Psoas muscle (tissue), 8 donors: ENCODE data around the gene DNAJC15. TPM values are rescaled to one million over a fixed set of nuclear protein-coding genes. Genes with fewer than 3 reads are reported as not detected.
"Not testable (repeated sequence)": the region's sequence is repeated elsewhere in the genome, so short reads cannot be mapped to it uniquely, and the experiment has no call there.

ENCODE experiments used
- ATAC-seq, 4 donors: fragments of 200-7000 bp; cut with Tn5 transposase; one replicate each; pipeline ENCODE4 v1.9.1; 2020; ENCODE audit warnings: moderate library complexity in 3 of 4, mild to moderate bottlenecking in 2 of 4
- DNase-seq, 2 donors: peaks; one replicate each; pipeline ENCODE4 v3.0.0-alpha.2; 2020
- H3K27ac ChIP-seq: fragments of 200-600 bp; one replicate; pipeline ENCODE4 v1.8.0; 2022
- H3K27me3 ChIP-seq, 3 donors: fragments of 200-600 bp in 1 of 3; one replicate each; pipeline versions ENCODE4 v1.6.1 to v1.8.0; 2013 to 2022; ENCODE audit warnings: low read length in 2 of 3, mild to moderate bottlenecking in 2 of 3, moderate library complexity in 1 of 3; ENCODE audit not compliant: insufficient read depth in 3 of 3
- H3K36me3 ChIP-seq, 2 donors: fragments of 200-600 bp in 1 of 2; one replicate each; pipeline versions ENCODE4 v1.6.1 to v1.8.0; 2013 to 2022; ENCODE audit warnings: low read depth in 1 of 2, mild to moderate bottlenecking in 1 of 2, moderate library complexity in 1 of 2; ENCODE audit not compliant: insufficient read depth in 1 of 2
- H3K4me1 ChIP-seq: fragments of 200-600 bp; one replicate; pipeline ENCODE4 v1.8.0; 2022
- H3K4me3 ChIP-seq: fragments of 200-600 bp; one replicate; pipeline ENCODE4 v1.8.0; 2022; ENCODE audit warnings: mild to moderate bottlenecking
- H3K9me3 ChIP-seq: fragments of 200-600 bp; one replicate; pipeline ENCODE4 v1.8.0; 2022
- CTCF ChIP-seq: fragments of 200-600 bp; IDR thresholded peaks from one replicate; pipeline ENCODE4 v1.8.0; 2022; ENCODE audit warnings: antibody characterized with exemption
- WGBS, 3 donors: extraction: QIAGEN DNeasy Blood & Tissue Kit; methylation state at CpG; one replicate each; pipeline versions ENCODE4 v1.1.6 to v1.1.7; 2013; 5-methylcytosine and 5-hydroxymethylcytosine counted together
- intact Hi-C, 2 donors: fragments of 100-400 bp; cut with DNase I; formaldehyde crosslinking; loops; one replicate each; pipeline versions ENCODE4 v1.11.0 to v1.14.2; 2022
- polyA plus RNA-seq, 3 donors: library from polyadenylated mRNA; stranded (reverse); fragments of 200-250 nt; gene quantifications; one replicate each; pipeline ENCODE4 v1.2.3, GENCODE V29; 2013
- total RNA-seq, 4 donors: library from RNA; stranded (reverse); fragmentation: NEBNext Ultra II Directional in 2 of 4; extraction: Animal tissue kit (Norgen Biotek cat#: 25700) in 2 of 4; gene quantifications; one replicate each; pipeline versions ENCODE4 v1.2.1 to v1.2.4, GENCODE V29; 2021 to 2023
- donor health status: healthy with polysubstance abuse.
- donor health status: DM: no; HTN: no; CAD: no; lungs with moderate emphysema.
- donor health status: Bipolar disorder and iron deficiency.
- donor health status: healthy.
- donor health status: DM: yes; HTN: yes; CAD: no.
- donor health status: DM: no; HTN: no; CAD: no.
- donor health status: DM: no; HTN: no; CAD: no.
- donor health status: DM: yes; HTN: yes; CAD: no.

The DNAJC15 gene
- total and polyA plus RNA-seq, 7 donors, result 9.4 to 22.4 (median 13.6) TPM

- no peak for TF ChIP-seq CTCF
- ATAC-seq, result no peak
- intact Hi-C loops, result no loop called here
Observed at GRCh38 chr13:43072394-43072793, 49.0 kb downstream of the DNAJC15 start.

DNA sequence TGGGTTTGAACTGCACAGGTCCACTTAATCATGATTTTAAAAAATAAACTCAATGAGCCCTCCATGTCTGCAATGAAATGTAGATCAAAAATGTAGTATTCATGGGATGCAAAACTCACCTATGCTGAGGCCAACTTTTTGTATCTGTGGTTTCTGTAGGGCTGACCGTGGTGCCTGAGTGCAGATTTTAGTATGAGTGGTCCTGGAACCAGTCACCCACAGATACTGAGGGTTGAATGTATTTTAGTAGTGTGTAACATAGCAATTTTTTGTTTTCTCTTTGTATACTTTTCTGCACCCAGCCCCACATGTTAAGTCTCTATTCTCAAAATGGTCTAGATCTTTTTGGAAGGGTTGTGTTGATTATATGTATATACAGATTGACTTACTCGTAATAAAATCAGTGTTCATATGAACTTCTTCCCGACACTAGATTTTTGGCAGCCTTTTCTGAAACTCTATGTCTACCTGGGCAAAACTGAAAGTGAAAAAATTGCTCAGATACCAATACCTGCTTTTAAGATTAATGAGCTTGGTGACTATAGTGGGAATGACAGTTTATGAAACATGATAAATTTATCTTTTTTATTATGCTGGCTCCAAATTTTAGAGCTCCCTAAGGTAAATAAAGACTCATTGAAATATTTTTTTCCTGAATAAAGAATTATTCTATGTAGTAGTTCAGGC is 51.6 kb downstream of the DNAJC15 start:
- no peak overlapping the region for H3K4me3 ChIP-seq
- H3K27ac ChIP-seq, result no peak overlapping the region
- H3K9me3 ChIP-seq, result no peaks in the 10 kb centered on the region
- DNase-seq (no peak), ATAC-seq (no peak)
- H3K36me3 ChIP-seq, result peaks cover 0 to 6% of the 10 kb centered on the region in 2 donors
- 73 to 86% (median 82%) methylated on average over 3 of the region's 3 CpGs for WGBS, 3 donors
- intact Hi-C loops, result no loop called here
- H3K27me3 ChIP-seq, result no peaks in the 10 kb centered on the region
- TF ChIP-seq CTCF, result no peak
- no peaks in the 10 kb centered on the region for H3K4me1 ChIP-seq

More at GRCh38 chr13:43072394-43072793, 49.0 kb downstream of the DNAJC15 start:
- H3K27ac ChIP-seq, result no peak overlapping the region
- H3K4me1 ChIP-seq, result no peaks in the 10 kb centered on the region
- DNase-seq, result peak; percentile 59 to 61
- WGBS, 3 donors, result 87 to 90% (median 89%) methylated on average over 5 of the region's 5 CpGs
- peaks cover 0 to 14% of the 10 kb centered on the region in 2 donors for H3K36me3 ChIP-seq
- no peaks in the 10 kb centered on the region for H3K27me3 ChIP-seq
- no peaks in the 10 kb centered on the region for H3K9me3 ChIP-seq
- no peak overlapping the region for H3K4me3 ChIP-seq

- ATAC-seq, intact Hi-C loops, H3K27me3 ChIP-seq, H3K4me1 ChIP-seq, DNase-seq, H3K36me3 ChIP-seq, H3K27ac ChIP-seq, H3K4me3 ChIP-seq, H3K9me3 ChIP-seq: not testable (repeated sequence)
- 89 to 93% (median 91%) methylated on average over 3 of the region's 3 CpGs for WGBS, 3 donors
Observed at GRCh38 chr13:43075511-43075902, 52.1 kb downstream of the DNAJC15 start.

GRCh38 chr13:43077046-43077445 is 53.7 kb downstream of the DNAJC15 start:
- Histone ChIP-seq H3K4me1 (no peaks in the 10 kb centered on the region), H3K4me3 (no peak overlapping the region), H3K27ac (no peak overlapping the region), H3K9me3 (no peaks in the 10 kb centered on the region), H3K27me3 (no peaks in the 10 kb centered on the region), H3K36me3 (no peaks in the 10 kb centered on the region)
- intact Hi-C loops, result no loop called here
- no peak for TF ChIP-seq CTCF
- WGBS, 3 donors, result 67 to 73% (median 70%) methylated on average over 1 of the region's 1 CpG
- ATAC-seq, result no peak
- DNase-seq, result no peak

GRCh38 chr13:43077461-43077860 is 54.1 kb downstream of the DNAJC15 start:
- DNase-seq, result no peak
- Histone ChIP-seq H3K4me3 (no peak overlapping the region), H3K9me3 (no peaks in the 10 kb centered on the region), H3K27ac (no peak overlapping the region), H3K36me3 (no peaks in the 10 kb centered on the region), H3K4me1 (no peaks in the 10 kb centered on the region), H3K27me3 (no peaks in the 10 kb centered on the region)
- intact Hi-C loops, result no loop called here
- WGBS, 3 donors, result 65 to 82% (median 81%) methylated on average over 1 of the region's 1 CpG
- no peak for TF ChIP-seq CTCF
- ATAC-seq, result no peak
